ENCODE measurements around the gene PSMA5. TPM values are rescaled to one million over a fixed set of nuclear protein-coding genes. Genes with fewer than 3 reads are reported as not detected.
A peak's percentile ranks its signal among the peaks of the same experiment; 100 is the strongest.
"Not testable (repeated sequence)": the region's sequence is repeated elsewhere in the genome, so short reads cannot be mapped to it uniquely, and the experiment has no call there.

The PSMA5 gene
- total RNA-seq, 2 donors from 2014 or later = 24.6 to 31.8 TPM

DNA sequence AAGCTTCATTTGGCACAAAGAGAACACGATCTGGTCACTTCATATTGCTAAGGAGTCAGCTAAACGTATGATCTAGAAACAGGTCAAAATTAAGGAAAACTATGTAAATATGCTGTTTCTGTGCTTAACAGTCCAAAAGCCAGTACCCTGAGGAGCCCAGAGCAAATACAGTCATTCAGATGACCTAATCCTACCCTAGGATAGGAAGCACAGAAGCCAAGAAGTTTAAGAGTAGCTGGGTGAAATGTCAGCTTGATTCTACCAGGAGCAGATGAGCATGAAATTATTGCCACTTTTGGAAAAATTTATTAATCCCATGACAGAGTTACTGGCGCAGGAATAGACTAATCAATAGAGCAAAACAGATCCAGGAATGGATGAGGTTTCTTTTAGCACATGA lies 46.8 kb downstream of the PSMA5 start:
- H3K9me3 ChIP-seq = no peaks in the 10 kb centered on the region
- H3K36me3 ChIP-seq = no peaks in the 10 kb centered on the region
- TF ChIP-seq POLR2A (IDR thresholded peaks at IDR 0.05) (no peak), POLR2AphosphoS5 (IDR thresholded peaks at IDR 0.05) (no peak)
- TF ChIP-seq, protein P1, sequence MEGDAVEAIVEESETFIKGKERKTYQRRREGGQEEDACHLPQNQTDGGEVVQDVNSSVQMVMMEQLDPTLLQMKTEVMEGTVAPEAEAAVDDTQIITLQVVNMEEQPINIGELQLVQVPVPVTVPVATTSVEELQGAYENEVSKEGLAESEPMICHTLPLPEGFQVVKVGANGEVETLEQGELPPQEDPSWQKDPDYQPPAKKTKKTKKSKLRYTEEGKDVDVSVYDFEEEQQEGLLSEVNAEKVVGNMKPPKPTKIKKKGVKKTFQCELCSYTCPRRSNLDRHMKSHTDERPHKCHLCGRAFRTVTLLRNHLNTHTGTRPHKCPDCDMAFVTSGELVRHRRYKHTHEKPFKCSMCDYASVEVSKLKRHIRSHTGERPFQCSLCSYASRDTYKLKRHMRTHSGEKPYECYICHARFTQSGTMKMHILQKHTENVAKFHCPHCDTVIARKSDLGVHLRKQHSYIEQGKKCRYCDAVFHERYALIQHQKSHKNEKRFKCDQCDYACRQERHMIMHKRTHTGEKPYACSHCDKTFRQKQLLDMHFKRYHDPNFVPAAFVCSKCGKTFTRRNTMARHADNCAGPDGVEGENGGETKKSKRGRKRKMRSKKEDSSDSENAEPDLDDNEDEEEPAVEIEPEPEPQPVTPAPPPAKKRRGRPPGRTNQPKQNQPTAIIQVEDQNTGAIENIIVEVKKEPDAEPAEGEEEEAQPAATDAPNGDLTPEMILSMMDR (IDR thresholded peaks at IDR 0.05) = no peak
- no peak overlapping the region for H3K4me3 ChIP-seq
- 82% methylated on average over 3 of the region's 3 CpGs for WGBS
- intact Hi-C loops (cut with DNase I) = no loop called here
- DNase-seq (ENCODE audit: low spot score) = no peak
- no peaks in the 10 kb centered on the region for H3K4me1 ChIP-seq (replicated peaks)
- no peak overlapping the region for H3K27ac ChIP-seq
- H3K27me3 ChIP-seq (replicated peaks; ENCODE audit: insufficient read depth) = no peaks in the 10 kb centered on the region

DNA sequence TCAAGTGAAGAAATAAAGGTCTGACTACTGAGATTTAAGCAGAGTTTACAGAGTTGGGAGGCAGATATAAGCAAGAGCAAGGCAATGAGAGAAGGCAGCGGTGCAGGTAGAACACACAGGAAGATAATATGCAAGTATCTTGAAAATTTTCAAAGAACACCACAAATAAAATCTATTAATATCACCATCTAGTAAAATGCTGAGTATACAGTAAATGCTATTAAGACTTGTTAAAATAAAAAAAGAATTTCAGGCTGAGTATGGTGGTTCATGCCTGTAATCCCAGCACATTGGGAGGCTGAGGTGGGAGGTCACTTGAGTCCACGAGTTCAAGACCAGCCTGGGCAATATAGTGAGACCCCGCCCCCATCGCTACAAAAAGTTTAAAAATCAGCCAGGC lies 48.5 kb downstream of the PSMA5 start:
- WGBS = 82% methylated on average over 4 of the region's 4 CpGs
- H3K36me3 ChIP-seq = no peaks in the 10 kb centered on the region
- intact Hi-C loops (cut with DNase I) = no loop called here
- DNase-seq (ENCODE audit: low spot score) = no peak
- no peaks in the 10 kb centered on the region for H3K4me1 ChIP-seq (replicated peaks)
- H3K27me3 ChIP-seq (replicated peaks; ENCODE audit: insufficient read depth) = no peaks in the 10 kb centered on the region
- TF ChIP-seq POLR2AphosphoS5 (IDR thresholded peaks at IDR 0.05) (no peak), POLR2A (IDR thresholded peaks at IDR 0.05) (no peak)
- TF ChIP-seq, protein P1 (IDR thresholded peaks at IDR 0.05) = no peak
- no peak overlapping the region for H3K27ac ChIP-seq
- no peak overlapping the region for H3K4me3 ChIP-seq
- H3K9me3 ChIP-seq = no peaks in the 10 kb centered on the region

DNA sequence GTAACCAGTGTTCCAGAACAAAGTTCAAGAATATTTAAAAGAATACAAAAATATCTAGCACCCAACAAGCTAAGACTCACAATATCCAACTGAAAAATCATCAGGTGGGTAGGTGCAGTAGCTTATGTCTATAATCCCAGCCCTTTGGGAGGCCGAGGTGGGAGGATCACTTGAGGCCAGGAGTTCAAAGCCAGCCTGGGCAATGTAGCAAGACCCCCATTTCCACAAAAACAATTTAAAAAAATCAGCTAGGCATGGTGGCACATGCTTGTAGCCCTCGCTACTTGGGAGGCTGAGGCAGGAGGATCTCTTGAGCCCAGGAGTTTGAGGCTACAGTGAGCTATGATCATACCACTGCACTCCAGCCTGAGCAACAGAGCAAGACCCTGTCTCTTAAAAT lies 52.6 kb downstream of the PSMA5 start:
- intact Hi-C loops (cut with DNase I); H3K27me3 ChIP-seq (replicated peaks; ENCODE audit: insufficient read depth); H3K27ac ChIP-seq; H3K4me1 ChIP-seq (replicated peaks); H3K36me3 ChIP-seq; DNase-seq (ENCODE audit: low spot score); H3K4me3 ChIP-seq; H3K9me3 ChIP-seq: not testable (repeated sequence)
- WGBS = 92% methylated on average over 2 of the region's 2 CpGs

DNA sequence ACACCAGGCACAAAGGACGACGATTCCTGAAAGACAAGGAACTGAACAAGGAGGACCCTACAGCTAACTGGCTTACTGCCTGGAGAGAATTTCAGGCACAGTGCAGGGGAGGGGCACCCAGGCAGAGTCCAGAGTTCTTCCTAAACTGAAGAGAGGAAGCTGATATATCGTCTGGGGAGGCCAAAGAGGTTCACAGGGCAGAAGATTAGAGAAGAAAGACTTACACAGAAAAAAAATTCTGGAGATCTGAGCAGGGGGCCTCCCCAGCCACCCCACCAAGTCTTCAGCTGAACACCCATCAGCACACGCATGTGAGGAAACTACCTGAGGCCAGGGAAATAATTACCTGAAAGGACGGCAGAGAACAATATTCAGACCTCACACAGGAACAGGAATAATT lies 53.1 kb downstream of the PSMA5 start:
- intact Hi-C loops (cut with DNase I) = no loop called here
- no peaks in the 10 kb centered on the region for H3K36me3 ChIP-seq
- DNase-seq (ENCODE audit: low spot score) = no peak
- no peaks in the 10 kb centered on the region for H3K9me3 ChIP-seq
- H3K4me1 ChIP-seq (replicated peaks) = no peaks in the 10 kb centered on the region
- H3K27ac ChIP-seq = no peak overlapping the region
- no peaks in the 10 kb centered on the region for H3K27me3 ChIP-seq (replicated peaks; ENCODE audit: insufficient read depth)
- TF ChIP-seq, protein P1 (IDR thresholded peaks at IDR 0.05) = no peak
- TF ChIP-seq POLR2AphosphoS5 (IDR thresholded peaks at IDR 0.05) (no peak), POLR2A (IDR thresholded peaks at IDR 0.05) (no peak)
- no peak overlapping the region for H3K4me3 ChIP-seq
- WGBS = 61% methylated on average over 5 of the region's 5 CpGs

DNA sequence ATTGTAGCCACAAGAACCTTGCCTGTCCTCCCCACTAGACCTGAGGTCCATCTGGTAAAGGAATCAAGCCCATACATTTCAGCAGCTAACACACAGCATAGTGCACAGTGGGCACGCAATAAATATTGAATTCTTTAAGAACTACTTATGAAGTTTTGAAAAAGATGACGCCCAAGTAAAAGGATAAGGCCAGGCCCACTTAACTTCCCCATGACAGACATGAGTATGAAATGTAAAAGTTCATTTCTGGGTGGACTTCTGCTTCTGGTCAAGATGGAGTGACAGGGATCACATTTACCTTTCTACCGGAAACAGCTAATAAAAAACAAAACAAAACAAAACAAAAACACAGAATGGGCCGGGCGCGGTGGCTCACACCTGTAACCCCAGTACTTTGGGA lies 54.0 kb downstream of the PSMA5 start:
- no peak for DNase-seq (ENCODE audit: low spot score)
- H3K27me3 ChIP-seq (replicated peaks; ENCODE audit: insufficient read depth) = no peaks in the 10 kb centered on the region
- WGBS = 93% methylated on average over 6 of the region's 6 CpGs
- H3K36me3 ChIP-seq = no peaks in the 10 kb centered on the region
- intact Hi-C loops (cut with DNase I) = no loop called here
- no peaks in the 10 kb centered on the region for H3K4me1 ChIP-seq (replicated peaks)
- no peaks in the 10 kb centered on the region for H3K9me3 ChIP-seq
- TF ChIP-seq, protein P1 (IDR thresholded peaks at IDR 0.05) = no peak
- TF ChIP-seq POLR2AphosphoS5 (IDR thresholded peaks at IDR 0.05) (no peak), POLR2A (IDR thresholded peaks at IDR 0.05) (no peak)
- H3K4me3 ChIP-seq = no peak overlapping the region
- peak overlapping the region; percentile 60 to 68 for H3K27ac ChIP-seq

All from prostate gland (tissue), 2 donors.